Immature natural killer cell (primary cell): ENCODE results near the gene SLC24A3. TPM values are rescaled to one million over a fixed set of nuclear protein-coding genes. Genes with fewer than 3 reads are reported as not detected.
A peak's percentile ranks its signal among the peaks of the same experiment; 100 is the strongest.
"Not testable (repeated sequence)": the region's sequence is repeated elsewhere in the genome, so short reads cannot be mapped to it uniquely, and the experiment has no call there.

Experiments
- DNase-seq, 3 donors: peaks; one replicate each; pipeline ENCODE4 v3.0.0; 2022; ENCODE audit warnings: mixed read lengths in 1 of 3
- H3K27ac Mint-ChIP-seq, 6 donors: one replicate each; pipeline ENCODE4 v1.8.0; 2020; ENCODE audit warnings: mixed read lengths in 6 of 6, mild to moderate bottlenecking in 5 of 6, inconsistent platforms in 4 of 6, moderate library complexity in 3 of 6
- H3K27me3 Mint-ChIP-seq, 3 donors: one replicate each; pipeline ENCODE4 v1.8.0; 2020 to 2021; ENCODE audit warnings: low read depth in 3 of 3, mild to moderate bottlenecking in 3 of 3, mixed read lengths in 3 of 3, moderate library complexity in 3 of 3, inconsistent platforms in 1 of 3
- H3K36me3 Mint-ChIP-seq, 3 donors: one replicate each; pipeline ENCODE4 v1.8.0; 2020; ENCODE audit warnings: mixed read lengths in 3 of 3, inconsistent platforms in 2 of 3, mild to moderate bottlenecking in 2 of 3
- H3K4me1 Mint-ChIP-seq, 2 donors: one replicate each; pipeline ENCODE4 v1.8.0; 2020; ENCODE audit warnings: inconsistent platforms in 2 of 2, mild to moderate bottlenecking in 2 of 2, mixed read lengths in 2 of 2, moderate library complexity in 1 of 2
- H3K4me3 Mint-ChIP-seq, 5 donors: one replicate each; pipeline ENCODE4 v1.8.0; 2020; ENCODE audit warnings: mild to moderate bottlenecking in 5 of 5, mixed read lengths in 5 of 5, inconsistent platforms in 3 of 5, moderate library complexity in 3 of 5
- H3K9me3 Mint-ChIP-seq, 6 donors: one replicate each; pipeline ENCODE4 v1.8.0; 2020; ENCODE audit warnings: mild to moderate bottlenecking in 6 of 6, mixed read lengths in 6 of 6, inconsistent platforms in 4 of 6, moderate library complexity in 3 of 6
- polyA plus RNA-seq, 3 donors: library from polyadenylated mRNA; unstranded; fragments of 300-500 nt; fragmentation: Illumina TruSeq; gene quantifications; one replicate each; pipeline ENCODE4 v1.2.3, GENCODE V29; 2021

The SLC24A3 gene
- polyA plus RNA-seq, 3 donors from 2014 or later: 0.10 TPM; not detected in 2

GRCh38 chr20:19618711-19619110 lies 406.3 kb downstream of the SLC24A3 start:
- no peaks in the 10 kb centered on the region for H3K4me1 Mint-ChIP-seq
- H3K4me3 Mint-ChIP-seq: no peak overlapping the region
- peaks cover 5 to 8% (median 5%) of the 10 kb centered on the region in 3 donors for H3K27me3 Mint-ChIP-seq
- H3K9me3 Mint-ChIP-seq: no peaks in the 10 kb centered on the region
- DNase-seq: no peak
- no peak overlapping the region for H3K27ac Mint-ChIP-seq
- H3K36me3 Mint-ChIP-seq: no peaks in the 10 kb centered on the region

GRCh38 chr20:19619904-19620430 lies 407.5 kb downstream of the SLC24A3 start:
- H3K27ac Mint-ChIP-seq: no peak overlapping the region
- no peak overlapping the region for H3K4me3 Mint-ChIP-seq
- no peaks in the 10 kb centered on the region for H3K9me3 Mint-ChIP-seq
- H3K4me1 Mint-ChIP-seq: no peaks in the 10 kb centered on the region
- H3K27me3 Mint-ChIP-seq: peaks cover 5 to 11% (median 5%) of the 10 kb centered on the region in 3 donors
- DNase-seq: no peak
- H3K36me3 Mint-ChIP-seq: no peaks in the 10 kb centered on the region

- no peak for DNase-seq
- no peaks in the 10 kb centered on the region for H3K36me3 Mint-ChIP-seq
These were observed 408.0 kb downstream of the SLC24A3 start for GRCh38 chr20:19620446-19620845.

GRCh38 chr20:19621072-19621471 lies 408.6 kb downstream of the SLC24A3 start:
- no peak overlapping the region for H3K4me3 Mint-ChIP-seq
- no peaks in the 10 kb centered on the region for H3K4me1 Mint-ChIP-seq
- no peak for DNase-seq
- no peak overlapping the region for H3K27ac Mint-ChIP-seq
- H3K36me3 Mint-ChIP-seq: no peaks in the 10 kb centered on the region
- H3K9me3 Mint-ChIP-seq: no peaks in the 10 kb centered on the region
- peaks cover 5 to 11% (median 5%) of the 10 kb centered on the region in 3 donors for H3K27me3 Mint-ChIP-seq

More at GRCh38 chr20:19620446-19620845, 408.0 kb downstream of the SLC24A3 start:
- Mint-ChIP-seq H3K4me3 (no peak overlapping the region), H3K27me3 (peaks cover 5 to 11% (median 5%) of the 10 kb centered on the region in 3 donors), H3K27ac (no peak overlapping the region), H3K4me1 (no peaks in the 10 kb centered on the region), H3K9me3 (no peaks in the 10 kb centered on the region)

- Mint-ChIP-seq H3K4me3 (no peak overlapping the region), H3K27ac (no peak overlapping the region), H3K9me3 (no peaks in the 10 kb centered on the region), H3K27me3 (peaks cover 1 to 8% (median 5%) of the 10 kb centered on the region in 3 donors), H3K4me1 (no peaks in the 10 kb centered on the region), H3K36me3 (no peaks in the 10 kb centered on the region)
- DNase-seq: no peak
These were observed 412.0 kb downstream of the SLC24A3 start for GRCh38 chr20:19624221-19624965.

GRCh38 chr20:19625426-19625825 lies 413.0 kb downstream of the SLC24A3 start:
- Mint-ChIP-seq H3K36me3 (no peaks in the 10 kb centered on the region), H3K27ac (no peak overlapping the region), H3K9me3 (no peaks in the 10 kb centered on the region), H3K4me1 (no peaks in the 10 kb centered on the region), H3K4me3 (no peak overlapping the region), H3K27me3 (peaks cover 1 to 8% (median 4%) of the 10 kb centered on the region in 3 donors)
- DNase-seq: no peak

- no peak for DNase-seq
- Mint-ChIP-seq H3K27ac (no peak overlapping the region), H3K27me3 (peaks cover 1 to 6% (median 2%) of the 10 kb centered on the region in 3 donors), H3K9me3 (no peaks in the 10 kb centered on the region), H3K4me1 (no peaks in the 10 kb centered on the region), H3K36me3 (no peaks in the 10 kb centered on the region), H3K4me3 (no peak overlapping the region)
These were observed 414.5 kb downstream of the SLC24A3 start for GRCh38 chr20:19626896-19627295.

GRCh38 chr20:19628570-19629134 lies 416.2 kb downstream of the SLC24A3 start:
- no peak overlapping the region for H3K27ac Mint-ChIP-seq
- no peak overlapping the region for H3K4me3 Mint-ChIP-seq
- H3K9me3 Mint-ChIP-seq: no peaks in the 10 kb centered on the region
- H3K36me3 Mint-ChIP-seq: no peaks in the 10 kb centered on the region
- DNase-seq: peak; percentile 13 to 27 (median 15)
- H3K4me1 Mint-ChIP-seq: no peaks in the 10 kb centered on the region
- H3K27me3 Mint-ChIP-seq: peaks cover 0 to 6% (median 0%) of the 10 kb centered on the region in 3 donors

- Mint-ChIP-seq H3K36me3 (no peaks in the 10 kb centered on the region), H3K27me3 (peaks cover 0 to 3% (median 0%) of the 10 kb centered on the region in 3 donors), H3K9me3 (no peaks in the 10 kb centered on the region), H3K27ac (no peak overlapping the region), H3K4me1 (no peaks in the 10 kb centered on the region), H3K4me3 (no peak overlapping the region)
- no peak for DNase-seq
These were observed 419.0 kb downstream of the SLC24A3 start for GRCh38 chr20:19631410-19631809.

GRCh38 chr20:19633985-19634384 lies 421.5 kb downstream of the SLC24A3 start:
- DNase-seq: no peak
- Mint-ChIP-seq H3K4me1 (no peaks in the 10 kb centered on the region), H3K4me3 (no peak overlapping the region), H3K27ac (no peak overlapping the region), H3K9me3 (no peaks in the 10 kb centered on the region), H3K36me3 (no peaks in the 10 kb centered on the region), H3K27me3 (peaks cover 0 to 3% (median 0%) of the 10 kb centered on the region in 3 donors)

GRCh38 chr20:19639471-19640045 lies 427.1 kb downstream of the SLC24A3 start:
- H3K4me1 Mint-ChIP-seq, H3K27ac Mint-ChIP-seq, H3K27me3 Mint-ChIP-seq, DNase-seq, H3K4me3 Mint-ChIP-seq, H3K9me3 Mint-ChIP-seq, H3K36me3 Mint-ChIP-seq: not testable (repeated sequence)

- Mint-ChIP-seq H3K27ac (no peak overlapping the region), H3K4me3 (no peak overlapping the region), H3K36me3 (no peaks in the 10 kb centered on the region), H3K4me1 (no peaks in the 10 kb centered on the region), H3K27me3 (peaks cover 0 to 2% (median 0%) of the 10 kb centered on the region in 3 donors), H3K9me3 (no peaks in the 10 kb centered on the region)
- DNase-seq: no peak
These were observed 430.4 kb downstream of the SLC24A3 start for GRCh38 chr20:19642860-19643259.

- H3K27me3 Mint-ChIP-seq: peaks cover 0 to 2% (median 0%) of the 10 kb centered on the region in 3 donors
These were observed 431.6 kb downstream of the SLC24A3 start for GRCh38 chr20:19644085-19644484.

GRCh38 chr20:19646963-19647362 lies 434.5 kb downstream of the SLC24A3 start:
- Mint-ChIP-seq H3K36me3 (no peaks in the 10 kb centered on the region), H3K27me3 (peaks cover 0 to 2% (median 0%) of the 10 kb centered on the region in 3 donors), H3K27ac (no peak overlapping the region), H3K4me1 (no peaks in the 10 kb centered on the region), H3K9me3 (no peaks in the 10 kb centered on the region), H3K4me3 (no peak overlapping the region)
- DNase-seq: no peak

More at GRCh38 chr20:19644085-19644484, 431.6 kb downstream of the SLC24A3 start:
- Mint-ChIP-seq H3K9me3 (no peaks in the 10 kb centered on the region), H3K4me3 (no peak overlapping the region), H3K36me3 (no peaks in the 10 kb centered on the region), H3K27ac (no peak overlapping the region), H3K4me1 (no peaks in the 10 kb centered on the region)
- DNase-seq: no peak
